Smooth muscle cell (in vitro differentiated cells): ENCODE measurements around the gene C10orf90. TPM values are rescaled to one million over a fixed set of nuclear protein-coding genes. Genes with fewer than 3 reads are reported as not detected.
A peak's percentile ranks its signal among the peaks of the same experiment; 100 is the strongest.

Source experiments
- DNase-seq: peaks from one replicate; lab custom pipeline; 2025; ENCODE audit not compliant: unreplicated experiment; lab: John Stamatoyannopoulos, UW
- H2AFZ ChIP-seq: fragments of 200-600 bp; sonication (generic); 2 replicates; pipeline ENCODE4 v1.6.0; 2016; ENCODE audit warnings: antibody characterized with exemption, low read depth, mild to moderate bottlenecking
- H3F3A ChIP-seq: fragments of 200-600 bp; sonication (generic); 2 replicates; pipeline ENCODE4 v1.6.0; 2017; ENCODE audit warnings: antibody characterized with exemption, low read depth
- H3K27ac ChIP-seq: fragments of 200-600 bp; sonication (generic); 2 replicates; pipeline ENCODE4 v1.5.1; 2016; ENCODE audit warnings: low read depth, mild to moderate bottlenecking
- H3K27me3 ChIP-seq: fragments of 200-600 bp; sonication (generic); 2 replicates; pipeline ENCODE4 v1.6.1; 2016; ENCODE audit warnings: low read depth, mild to moderate bottlenecking
- H3K36me3 ChIP-seq: fragments of 200-600 bp; sonication (generic); 2 replicates; pipeline ENCODE4 v1.5.1; 2016; ENCODE audit warnings: low read depth
- H3K4me1 ChIP-seq: fragments of 200-600 bp; sonication (generic); 2 replicates; pipeline ENCODE4 v1.5.1; 2016; ENCODE audit warnings: low read depth
- H3K4me2 ChIP-seq: fragments of 200-600 bp; sonication (generic); 2 replicates; pipeline ENCODE4 v1.6.0; 2016; ENCODE audit warnings: mild to moderate bottlenecking
- H3K4me3 ChIP-seq: fragments of 200-600 bp; sonication (generic); 2 replicates; pipeline ENCODE4 v1.5.1; 2016; ENCODE audit warnings: mild to moderate bottlenecking
- H3K79me2 ChIP-seq: fragments of 200-600 bp; sonication (generic); 2 replicates; pipeline ENCODE4 v1.6.0; 2016; ENCODE audit warnings: low read depth, mild to moderate bottlenecking
- H3K9ac ChIP-seq: fragments of 200-600 bp; sonication (generic); 2 replicates; pipeline ENCODE4 v1.6.0; 2016; ENCODE audit warnings: low read depth
- H3K9me3 ChIP-seq: fragments of 200-600 bp; sonication (generic); replicated peaks from 2 replicates; pipeline ENCODE4 v1.5.1; 2016; ENCODE audit warnings: low read depth
- H4K20me1 ChIP-seq: fragments of 200-600 bp; sonication (generic); 2 replicates; pipeline ENCODE4 v1.6.0; 2016; ENCODE audit warnings: low read depth
- WGBS: methylation state at CpG from one replicate; pipeline ENCODE4 v1.1.7; 2016; ENCODE audit warnings: low lambda C conversion rate; 5-methylcytosine and 5-hydroxymethylcytosine counted together
- polyA plus RNA-seq: library from polyadenylated mRNA; unstranded; fragments of >200 nt; fragmentation: Nextera tagmentation; extraction: Ambion mirVana; gene quantifications from 2 replicates; pipeline ENCODE4 v1.2.1, GENCODE V29; 2016
- total RNA-seq: library from RNA; depleted of rRNA; stranded (reverse); fragments of >200 nt; gene quantifications from 2 replicates; pipeline ENCODE4 v1.2.3, GENCODE V29; 2014
- TF ChIP-seq, protein P1 (sequence below): fragments of 200-600 bp; sonication (generic); IDR thresholded peaks from 2 replicates; pipeline ENCODE4 v1.5.1; 2017; ENCODE audit warnings: borderline replicate concordance, mild to moderate bottlenecking, antibody characterized with exemption; ENCODE audit not compliant: insufficient read depth, poor library complexity, severe bottlenecking

C10orf90 gene
- total and polyA plus RNA-seq, 2 experiments from 2014 or later, result 0.10 to 1.8 TPM

- no peaks in the 10 kb centered on the region for H4K20me1 ChIP-seq
- TF ChIP-seq, protein P1, sequence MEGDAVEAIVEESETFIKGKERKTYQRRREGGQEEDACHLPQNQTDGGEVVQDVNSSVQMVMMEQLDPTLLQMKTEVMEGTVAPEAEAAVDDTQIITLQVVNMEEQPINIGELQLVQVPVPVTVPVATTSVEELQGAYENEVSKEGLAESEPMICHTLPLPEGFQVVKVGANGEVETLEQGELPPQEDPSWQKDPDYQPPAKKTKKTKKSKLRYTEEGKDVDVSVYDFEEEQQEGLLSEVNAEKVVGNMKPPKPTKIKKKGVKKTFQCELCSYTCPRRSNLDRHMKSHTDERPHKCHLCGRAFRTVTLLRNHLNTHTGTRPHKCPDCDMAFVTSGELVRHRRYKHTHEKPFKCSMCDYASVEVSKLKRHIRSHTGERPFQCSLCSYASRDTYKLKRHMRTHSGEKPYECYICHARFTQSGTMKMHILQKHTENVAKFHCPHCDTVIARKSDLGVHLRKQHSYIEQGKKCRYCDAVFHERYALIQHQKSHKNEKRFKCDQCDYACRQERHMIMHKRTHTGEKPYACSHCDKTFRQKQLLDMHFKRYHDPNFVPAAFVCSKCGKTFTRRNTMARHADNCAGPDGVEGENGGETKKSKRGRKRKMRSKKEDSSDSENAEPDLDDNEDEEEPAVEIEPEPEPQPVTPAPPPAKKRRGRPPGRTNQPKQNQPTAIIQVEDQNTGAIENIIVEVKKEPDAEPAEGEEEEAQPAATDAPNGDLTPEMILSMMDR, result no peak
Measured at GRCh38 chr10:126423732-126424491, 246.6 kb downstream of the C10orf90 start.

GRCh38 chr10:126422567-126422966 lies 247.9 kb downstream of the C10orf90 start:
- TF ChIP-seq, protein P1, result no peak
- Histone ChIP-seq H3K27me3 (no peaks in the 10 kb centered on the region), H2AFZ (no peak overlapping the region), H3K27ac (peak overlapping the region; percentile 91), H3K4me3 (no peak overlapping the region), H3K9me3 (peaks cover 3% of the 10 kb centered on the region), H3K9ac (peak overlapping the region; percentile 52), H3K4me1 (peaks cover 3% of the 10 kb centered on the region), H3K79me2 (no peaks in the 10 kb centered on the region), H4K20me1 (no peaks in the 10 kb centered on the region), H3K36me3 (no peaks in the 10 kb centered on the region), H3F3A (no peaks in the 10 kb centered on the region), H3K4me2 (peak overlapping the region; percentile 40)
- no peak for DNase-seq
- 88% methylated on average over 1 of the region's 1 CpG for WGBS

More at GRCh38 chr10:126423732-126424491, 246.6 kb downstream of the C10orf90 start:
- no peak overlapping the region for H3K27ac ChIP-seq
- H3K4me2 ChIP-seq, result no peak overlapping the region
- no peak overlapping the region for H2AFZ ChIP-seq
- H3K9ac ChIP-seq, result no peak overlapping the region
- H3K4me3 ChIP-seq, result no peak overlapping the region
- no peak for DNase-seq
- peaks cover 3% of the 10 kb centered on the region for H3K9me3 ChIP-seq
- H3K79me2 ChIP-seq, result no peaks in the 10 kb centered on the region
- peaks cover 3% of the 10 kb centered on the region for H3K4me1 ChIP-seq
- no peaks in the 10 kb centered on the region for H3F3A ChIP-seq
- WGBS, result 91% methylated on average over 6 of the region's 6 CpGs
- no peaks in the 10 kb centered on the region for H3K27me3 ChIP-seq
- no peaks in the 10 kb centered on the region for H3K36me3 ChIP-seq

GRCh38 chr10:126421756-126422256 lies 248.7 kb downstream of the C10orf90 start:
- 41% methylated on average over 10 of the region's 10 CpGs for WGBS
- TF ChIP-seq, protein P1, result no peak
- Histone ChIP-seq H2AFZ (no peak overlapping the region), H3K9me3 (peaks cover 3% of the 10 kb centered on the region), H3K4me3 (no peak overlapping the region), H3K9ac (peak overlapping the region; percentile 88), H3K4me2 (peak overlapping the region; percentile 56), H3K36me3 (no peaks in the 10 kb centered on the region), H3K79me2 (no peaks in the 10 kb centered on the region), H3K27ac (peak overlapping the region; percentile 91), H4K20me1 (no peaks in the 10 kb centered on the region), H3K27me3 (no peaks in the 10 kb centered on the region), H3K4me1 (peaks cover 3% of the 10 kb centered on the region), H3F3A (no peaks in the 10 kb centered on the region)
- no peak for DNase-seq
